NCI-H1092 (cell line): Measurements from ENCODE around the gene KIF2A.
"Not testable (repeated sequence)": the region's sequence is repeated elsewhere in the genome, so short reads cannot be mapped to it uniquely, and the experiment has no call there.

Source experiments
- DNase-seq: peaks from one replicate; lab custom pipeline; 2025; lab: John Stamatoyannopoulos, UW

Gene KIF2A

DNA sequence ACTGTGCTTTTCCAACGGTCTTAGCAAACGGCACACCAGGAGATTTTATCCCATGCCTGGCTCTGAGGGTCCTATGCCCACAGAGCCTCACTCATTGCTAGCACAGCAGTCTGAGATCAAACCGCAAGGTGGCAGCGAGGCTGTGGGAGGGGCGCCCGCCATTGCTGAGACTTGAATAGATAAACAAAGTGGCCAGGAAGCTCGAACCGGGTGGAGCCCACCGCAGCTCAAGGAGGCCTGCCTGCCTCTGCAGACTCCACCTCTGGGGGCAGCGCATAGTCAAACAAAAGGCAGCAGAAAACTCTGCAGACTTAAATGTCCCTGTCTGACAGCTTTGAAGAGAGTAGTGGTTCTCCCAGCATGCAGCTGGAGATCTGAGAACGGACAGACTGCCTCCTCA is 14.2 kb upstream of the KIF2A start:
- DNase-seq: not testable (repeated sequence)

DNA sequence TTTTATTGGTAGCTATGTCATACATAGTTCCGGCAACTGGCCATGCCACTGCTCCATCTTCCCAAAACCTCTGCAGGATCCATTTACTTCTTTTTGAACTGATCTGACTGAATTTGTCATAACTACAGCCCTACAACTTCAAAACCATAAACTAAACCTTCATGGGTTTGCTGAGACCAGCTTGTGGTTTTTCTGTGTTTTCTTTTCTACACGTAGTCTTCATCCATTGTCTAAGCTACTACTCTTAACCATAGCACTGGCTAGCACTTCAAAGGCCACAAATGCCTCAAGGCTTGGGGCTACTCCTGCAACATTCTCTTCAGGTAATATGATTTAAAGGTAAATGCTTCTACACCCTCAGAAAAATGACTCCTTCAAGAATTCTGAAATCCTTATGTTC is 9.0 kb upstream of the KIF2A start:
- no peak for DNase-seq

DNA sequence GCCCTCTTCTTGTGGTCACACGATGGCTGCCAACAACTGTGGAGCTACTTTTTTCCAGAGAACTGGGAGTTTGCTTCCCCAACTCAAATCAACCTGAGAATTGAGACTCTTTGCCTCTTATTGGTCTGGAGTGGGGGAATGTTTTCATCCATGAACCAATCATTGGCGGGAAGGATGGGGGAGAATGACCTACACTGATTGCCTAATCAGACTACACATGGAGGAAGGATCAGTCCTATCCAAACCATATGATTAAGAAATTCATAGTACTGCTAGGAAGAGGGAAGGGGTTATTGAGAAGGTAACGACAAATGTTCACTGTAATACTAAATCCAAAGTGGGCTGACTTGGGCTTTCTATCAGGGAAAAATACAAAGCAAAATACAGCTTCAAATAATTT is 7.9 kb upstream of the KIF2A start:
- DNase-seq: no peak

DNA sequence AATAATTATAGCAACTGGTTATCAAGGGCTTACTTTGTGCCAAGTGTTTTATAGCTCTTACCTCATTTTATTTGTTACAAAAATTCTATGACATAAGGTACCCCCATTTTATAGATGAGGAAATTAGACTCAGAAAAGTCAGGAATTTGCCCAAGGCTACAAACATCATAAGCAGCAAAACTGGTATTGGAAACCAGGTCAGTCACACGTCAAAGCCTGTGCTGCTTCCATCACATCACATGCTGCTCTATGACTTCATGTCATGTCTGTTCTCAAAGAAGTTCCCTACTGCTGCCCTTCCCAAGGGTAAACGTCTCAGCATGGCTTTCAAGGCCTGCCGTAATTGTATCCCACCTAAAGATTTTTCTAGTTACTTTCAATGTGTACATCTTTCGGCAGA is 6.9 kb upstream of the KIF2A start:
- DNase-seq: no peak

DNA sequence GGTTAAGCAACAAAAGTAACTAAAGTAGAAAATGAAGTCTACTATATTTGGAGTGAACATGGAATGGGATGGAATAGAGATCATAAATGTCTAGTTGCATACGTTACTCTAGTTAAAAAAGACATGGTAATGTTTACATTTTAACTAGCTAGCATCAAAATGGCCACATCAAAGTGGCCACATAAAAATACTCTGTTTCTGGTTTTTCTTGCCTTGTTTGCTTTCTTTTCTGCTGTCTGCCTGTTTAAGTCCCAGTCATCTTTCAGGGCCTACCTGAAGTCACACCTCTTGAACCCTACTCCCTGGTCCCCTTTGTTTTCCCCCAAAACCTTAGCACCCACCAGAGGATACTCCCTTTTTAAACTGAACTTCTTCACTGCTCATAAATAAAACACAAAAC is 6.4 kb upstream of the KIF2A start:
- no peak for DNase-seq

DNA sequence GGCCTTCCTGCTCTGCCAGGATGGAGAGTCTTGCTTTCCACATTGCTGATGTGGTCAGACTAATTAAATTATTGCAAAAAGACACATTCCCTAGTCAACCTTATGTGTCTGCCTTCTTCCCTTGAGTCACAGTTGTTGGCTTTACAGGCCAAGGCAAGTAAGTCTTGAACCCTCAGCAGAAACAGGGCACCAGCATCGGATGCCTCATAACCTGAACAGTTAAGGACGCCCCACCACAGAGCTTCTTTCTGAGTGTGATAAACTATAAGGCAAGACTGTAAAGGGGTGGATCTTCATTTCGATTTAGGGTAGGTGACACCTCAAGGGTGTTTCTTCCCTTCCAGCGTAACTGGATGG is 670 bp upstream of the KIF2A start:
- no peak for DNase-seq

DNA sequence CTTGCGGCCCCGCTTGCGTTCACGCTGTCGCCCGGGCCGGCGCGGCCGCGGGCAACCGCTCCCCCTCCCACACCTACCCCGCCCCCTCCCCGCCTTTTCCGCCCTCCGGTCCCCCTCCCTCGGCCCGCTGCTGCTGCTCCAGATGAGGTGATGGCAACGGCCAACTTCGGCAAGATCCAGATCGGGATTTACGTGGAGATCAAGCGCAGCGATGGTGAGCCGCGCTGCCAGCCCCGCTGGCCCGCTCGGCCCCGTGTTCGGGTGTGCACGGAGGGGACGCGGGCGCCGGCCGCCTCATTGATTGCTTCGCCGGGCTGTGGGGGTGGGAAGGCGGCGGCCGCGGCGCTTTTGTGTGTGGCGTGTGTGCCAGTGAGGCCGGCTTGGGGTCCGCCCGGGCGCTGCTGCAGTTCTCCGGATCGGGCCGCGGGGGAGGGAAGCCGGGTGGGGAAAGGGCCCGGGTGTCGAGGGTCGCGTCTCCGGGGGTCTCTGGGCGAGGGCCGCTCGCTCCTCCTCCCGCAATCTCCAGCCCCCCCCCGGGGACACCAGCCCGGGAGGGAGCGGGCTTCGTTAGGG is 403 bp downstream of the KIF2A start:
- no peak for DNase-seq

DNA sequence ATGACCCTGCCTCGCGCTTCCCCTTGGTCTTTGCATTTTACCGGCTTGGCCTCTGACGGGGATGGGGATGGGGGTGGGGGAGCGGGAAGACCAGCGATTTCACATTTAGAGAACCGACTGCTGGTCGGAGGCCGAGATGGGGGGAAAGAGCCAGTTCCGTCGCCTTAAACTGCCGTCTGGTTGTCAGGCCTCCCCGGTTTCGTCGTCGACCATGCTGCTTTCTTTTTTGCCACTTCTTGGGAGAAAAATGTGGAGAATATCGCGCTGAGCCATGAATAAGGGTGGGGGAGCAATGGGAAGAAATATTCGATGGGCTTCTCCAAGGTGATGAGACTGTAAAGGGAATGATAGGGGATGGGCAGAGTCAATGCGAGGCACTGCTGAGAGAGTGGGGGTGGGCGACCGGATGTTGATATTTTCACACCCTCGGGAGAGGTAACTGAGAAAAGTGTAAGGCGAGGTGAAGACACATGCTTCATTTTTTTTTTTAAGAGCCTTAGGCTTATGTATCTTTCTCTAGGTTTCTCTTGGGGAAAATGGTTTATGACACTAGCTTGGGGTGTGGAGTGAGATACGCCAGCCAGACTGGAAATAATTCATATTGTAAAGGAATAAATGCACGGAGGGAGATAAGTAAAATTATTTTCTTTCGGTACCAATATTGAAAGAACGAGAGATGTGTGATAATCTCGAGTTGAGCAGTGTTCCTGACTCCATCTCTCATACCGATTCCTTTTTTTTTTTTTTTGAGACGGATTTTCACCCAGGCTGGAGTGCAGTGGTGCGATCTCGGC is 1.1 kb downstream of the KIF2A start:
- no peak for DNase-seq

DNA sequence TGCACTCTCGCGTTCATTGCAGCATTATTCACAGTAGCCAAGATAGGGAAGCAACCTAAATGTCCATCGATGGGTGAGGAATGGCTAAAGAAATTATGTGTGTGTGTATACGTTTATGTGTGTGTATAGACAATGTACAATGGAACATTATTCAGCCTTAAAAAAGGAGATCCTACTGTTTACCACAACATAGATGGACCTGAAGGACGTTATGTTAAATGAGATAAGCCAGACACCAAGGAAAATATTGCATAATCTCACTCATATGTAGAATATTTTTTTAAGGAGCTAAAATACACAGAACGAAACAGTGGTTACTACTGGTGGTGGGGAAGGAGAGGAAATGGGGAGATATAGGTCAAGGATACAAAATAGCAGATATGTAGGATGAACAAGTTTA is 2.4 kb downstream of the KIF2A start:
- DNase-seq: no peak

DNA sequence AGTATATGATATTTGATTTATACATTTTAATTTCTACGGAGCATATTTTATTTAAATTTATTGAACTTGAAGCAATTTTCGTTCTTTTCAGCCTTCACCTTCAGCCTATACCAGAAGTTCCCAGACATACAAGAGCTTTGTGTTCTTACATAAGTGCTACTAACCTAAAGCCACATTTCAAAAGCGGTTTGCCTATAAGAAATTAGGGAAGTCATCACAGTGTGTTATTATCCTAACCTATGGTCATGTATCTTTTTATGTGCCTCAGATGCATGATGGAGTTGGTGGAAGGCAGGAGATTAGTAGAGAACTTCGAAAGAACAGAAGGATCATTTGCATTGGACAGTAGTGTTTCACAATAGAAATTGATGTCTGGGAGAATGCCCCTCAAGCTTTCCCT is 3.1 kb downstream of the KIF2A start:
- no peak for DNase-seq

DNA sequence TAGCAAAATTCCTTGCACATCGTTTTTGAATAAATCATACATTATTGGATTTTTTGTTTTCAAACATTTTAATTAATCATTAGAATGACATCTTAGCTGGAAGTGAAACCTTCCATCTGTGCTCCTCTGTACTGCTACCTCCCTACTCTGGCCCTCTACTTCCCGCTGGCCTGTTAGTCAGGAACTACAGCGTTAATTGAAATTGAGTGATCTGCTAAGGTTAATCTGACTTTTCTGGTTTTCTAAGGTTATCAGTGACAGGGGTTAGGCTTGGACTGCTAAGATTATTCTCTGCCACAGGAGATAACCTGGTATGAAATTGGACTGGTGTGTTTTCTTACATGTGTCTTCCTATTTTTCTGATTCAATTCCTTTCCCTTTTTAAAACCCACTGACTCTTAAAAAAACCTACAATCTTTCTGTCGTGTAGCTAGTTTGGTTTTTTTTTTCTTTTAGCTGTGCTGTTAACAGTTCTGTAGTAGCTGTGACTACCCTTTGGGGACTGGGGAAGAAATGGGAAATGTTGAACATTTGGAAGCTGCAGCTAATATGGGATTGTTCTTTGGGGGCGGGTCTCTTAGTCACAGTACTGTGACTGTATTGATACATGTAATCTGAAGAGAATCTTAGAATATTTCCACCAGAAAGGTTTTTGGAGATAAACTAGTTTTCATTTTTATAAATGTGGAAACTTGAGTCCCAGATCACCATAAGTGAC is 4.6 kb downstream of the KIF2A start:
- no peak for DNase-seq

DNA sequence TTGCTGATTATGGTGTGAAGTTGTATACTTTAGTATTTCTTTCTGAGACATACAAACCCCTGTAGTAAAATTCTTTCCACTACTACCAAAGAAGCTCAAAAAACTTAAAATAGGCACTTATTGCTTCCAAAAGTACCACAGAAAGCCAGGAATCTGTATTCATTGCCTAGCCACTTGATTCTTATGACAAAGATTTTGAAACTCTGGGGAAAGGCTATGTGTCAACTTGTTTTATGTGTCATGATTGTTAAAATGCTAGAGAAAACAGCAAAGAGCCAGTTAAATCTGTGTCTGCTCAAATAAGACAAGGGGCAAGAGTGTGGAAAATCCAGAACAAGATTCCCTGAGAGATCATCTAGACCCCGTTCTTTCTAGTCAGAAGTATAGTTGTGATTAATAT is 6.0 kb downstream of the KIF2A start:
- no peak for DNase-seq

DNA sequence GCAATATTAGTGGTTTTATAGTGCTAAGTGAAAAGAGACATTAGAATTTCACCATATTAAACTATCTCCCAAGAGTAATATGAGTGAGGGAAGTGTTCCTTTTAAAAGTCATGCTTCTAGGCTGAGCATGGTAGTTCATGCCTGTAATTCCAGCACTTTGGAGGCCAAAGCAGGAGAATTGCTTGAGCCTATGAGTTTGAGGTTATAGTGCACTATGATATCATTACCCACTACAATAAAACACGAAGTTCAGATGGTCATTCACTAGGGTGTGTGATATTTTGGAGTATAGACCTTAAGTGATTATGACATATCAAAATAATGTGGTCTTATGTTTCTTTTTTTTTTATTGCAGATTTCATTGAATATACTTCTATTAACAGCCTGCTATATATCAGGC is 6.7 kb downstream of the KIF2A start:
- no peak for DNase-seq

DNA sequence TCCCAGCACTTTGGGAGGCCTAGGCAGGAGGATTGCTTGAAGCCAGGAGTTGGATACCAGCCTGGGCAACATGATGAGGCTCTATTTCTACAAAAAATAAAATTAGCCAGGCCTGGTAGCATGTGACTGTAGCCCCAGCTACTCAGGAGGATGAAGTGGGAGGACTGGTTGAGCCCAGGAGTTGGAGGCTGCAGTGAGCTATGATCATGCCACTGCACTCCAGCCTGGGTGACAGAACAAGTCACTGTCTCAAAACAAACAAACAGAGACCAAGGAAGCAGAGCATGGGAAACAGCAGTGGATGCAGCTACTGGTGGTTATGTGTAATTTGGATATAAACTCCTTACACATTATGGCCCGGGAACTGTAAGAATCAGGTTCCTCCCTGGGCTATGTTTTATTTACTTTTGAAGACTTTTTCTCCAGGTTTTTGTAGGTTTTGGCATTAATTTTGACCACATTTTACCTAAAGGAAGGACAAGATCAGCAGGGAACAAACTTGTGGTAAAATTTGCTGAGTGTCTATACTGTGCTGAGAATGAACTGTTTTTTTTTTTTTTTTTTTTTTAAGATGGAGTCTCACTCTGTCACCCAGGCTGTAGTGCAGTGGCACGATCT is 8.3 kb downstream of the KIF2A start:
- no peak for DNase-seq

DNA sequence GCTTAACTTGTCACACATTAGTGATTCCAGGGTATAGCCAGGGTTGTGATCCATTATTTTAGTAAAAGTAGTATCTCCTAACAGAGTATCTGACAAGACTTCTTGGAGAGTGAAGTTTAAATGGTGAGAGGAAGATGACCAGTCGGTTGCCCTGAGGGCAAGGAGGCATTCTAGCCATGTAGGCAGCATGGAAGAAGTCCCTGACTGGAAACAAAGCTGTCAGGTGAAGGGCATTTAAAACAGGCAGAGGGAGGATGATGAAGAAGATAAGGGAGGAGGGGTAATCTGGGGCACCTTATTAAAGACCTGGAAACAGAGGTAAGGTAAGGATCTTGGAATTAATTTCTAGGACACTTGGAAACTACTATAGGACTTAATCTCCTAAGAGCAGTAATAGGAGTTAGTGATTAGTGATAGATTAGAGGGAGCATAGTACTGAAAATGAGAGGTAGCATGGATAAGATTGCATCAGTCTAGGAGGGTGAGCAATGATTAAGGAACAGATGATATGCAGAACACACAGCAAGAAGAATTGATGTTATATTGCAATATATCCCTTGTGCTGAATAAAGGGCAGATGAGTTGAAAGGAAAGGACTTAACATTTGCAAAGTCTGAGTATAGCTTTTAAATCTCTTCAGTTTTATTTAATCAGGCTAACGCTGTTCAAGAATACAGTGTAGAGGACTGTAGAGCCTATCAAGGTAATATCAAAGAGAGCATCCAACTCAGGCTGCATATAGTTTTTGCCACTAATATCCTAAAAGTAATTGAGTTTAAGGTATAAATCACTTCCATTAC is 9.6 kb downstream of the KIF2A start:
- DNase-seq: no peak

DNA sequence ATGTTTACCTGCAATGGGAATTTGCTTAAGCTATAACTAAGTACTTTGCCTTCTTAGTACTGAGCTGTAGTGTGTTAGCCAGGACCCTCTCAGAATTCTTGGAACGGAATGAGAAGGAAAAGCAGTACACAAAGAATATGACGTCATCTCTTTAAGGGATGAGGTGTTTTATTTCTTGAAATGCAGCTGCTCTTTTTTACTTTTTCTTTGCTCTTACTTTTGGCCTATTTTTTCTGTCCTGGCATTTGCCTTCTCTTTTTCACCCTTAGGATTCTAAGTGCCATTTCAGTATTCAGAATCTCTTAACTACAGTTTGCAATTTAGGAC is 10.1 kb downstream of the KIF2A start:
- DNase-seq: no peak

DNA sequence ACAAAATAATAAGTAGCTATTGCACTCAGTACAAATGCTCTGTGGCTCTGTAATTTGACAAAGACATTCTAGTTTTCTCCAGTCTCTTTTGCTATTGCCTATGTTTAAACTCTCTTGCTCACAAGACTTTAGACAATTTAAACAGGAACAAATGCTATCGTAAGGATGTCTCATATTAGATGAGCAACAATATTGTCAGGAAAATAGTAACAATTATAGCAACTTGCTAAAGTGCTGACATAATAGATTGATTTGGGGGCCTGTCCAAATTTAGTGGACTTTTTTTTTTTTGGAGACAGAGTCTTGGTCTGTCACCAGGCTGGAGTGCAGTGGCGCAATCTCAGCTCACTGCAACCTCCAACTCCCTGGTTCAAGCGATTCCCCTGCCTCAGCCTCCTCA is 11.8 kb downstream of the KIF2A start:
- no peak for DNase-seq

DNA sequence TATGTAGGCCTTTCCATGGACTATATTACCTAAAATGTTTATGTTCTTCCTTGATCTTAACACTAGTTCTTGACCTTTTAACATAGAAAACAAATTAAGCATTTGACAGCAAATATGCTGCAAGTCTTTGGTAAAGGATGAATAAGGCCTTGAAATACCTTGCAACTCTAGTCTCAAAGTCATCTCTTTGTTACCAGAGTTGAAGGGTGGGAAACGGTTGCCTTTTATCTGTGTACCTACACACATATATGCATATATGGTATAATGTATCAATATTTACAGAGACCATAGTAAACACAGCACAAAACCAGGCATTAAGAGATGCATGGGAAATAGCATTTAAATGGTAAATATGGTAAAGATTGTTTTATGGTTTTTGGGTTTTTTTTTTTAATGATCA is 16.5 kb downstream of the KIF2A start:
- no peak for DNase-seq

DNA sequence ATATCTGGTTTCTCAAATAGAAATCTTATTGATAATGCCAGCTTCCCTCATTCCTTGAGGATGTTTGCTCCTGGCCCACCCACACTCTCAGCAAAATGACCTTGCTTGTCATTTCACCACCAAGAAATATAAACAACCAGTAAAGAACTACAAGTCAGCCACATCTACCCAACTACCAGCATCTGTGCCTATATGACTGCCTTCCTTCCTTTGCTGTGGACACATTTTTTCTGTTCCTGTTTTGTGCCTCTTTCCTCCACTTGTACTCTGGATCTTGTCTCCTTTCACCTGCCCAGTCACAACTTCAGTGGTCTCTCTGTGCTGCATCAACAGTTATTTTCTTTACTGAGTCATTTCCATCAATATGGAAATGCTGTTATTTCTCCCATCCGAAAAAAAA is 20.3 kb downstream of the KIF2A start:
- DNase-seq: no peak

DNA sequence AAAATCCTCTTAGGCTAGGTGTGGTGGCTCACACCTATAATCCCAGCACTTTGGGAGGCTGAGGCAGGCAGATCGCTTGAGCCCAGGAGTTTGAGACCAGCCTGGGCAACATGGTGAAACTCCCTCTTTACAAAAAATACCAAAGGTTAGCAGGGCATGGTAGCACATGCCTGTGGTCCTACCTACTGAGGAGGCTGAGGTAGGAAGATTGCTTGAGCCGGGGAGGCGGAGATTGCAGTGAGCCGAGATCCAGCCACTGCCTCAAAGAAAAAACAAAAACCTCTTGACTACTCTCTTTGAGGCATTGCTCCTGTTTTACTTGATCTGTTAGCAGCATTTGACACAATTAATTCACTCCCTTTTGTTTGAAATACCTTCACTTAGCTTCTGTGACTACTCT is 20.7 kb downstream of the KIF2A start:
- DNase-seq: no peak

DNA sequence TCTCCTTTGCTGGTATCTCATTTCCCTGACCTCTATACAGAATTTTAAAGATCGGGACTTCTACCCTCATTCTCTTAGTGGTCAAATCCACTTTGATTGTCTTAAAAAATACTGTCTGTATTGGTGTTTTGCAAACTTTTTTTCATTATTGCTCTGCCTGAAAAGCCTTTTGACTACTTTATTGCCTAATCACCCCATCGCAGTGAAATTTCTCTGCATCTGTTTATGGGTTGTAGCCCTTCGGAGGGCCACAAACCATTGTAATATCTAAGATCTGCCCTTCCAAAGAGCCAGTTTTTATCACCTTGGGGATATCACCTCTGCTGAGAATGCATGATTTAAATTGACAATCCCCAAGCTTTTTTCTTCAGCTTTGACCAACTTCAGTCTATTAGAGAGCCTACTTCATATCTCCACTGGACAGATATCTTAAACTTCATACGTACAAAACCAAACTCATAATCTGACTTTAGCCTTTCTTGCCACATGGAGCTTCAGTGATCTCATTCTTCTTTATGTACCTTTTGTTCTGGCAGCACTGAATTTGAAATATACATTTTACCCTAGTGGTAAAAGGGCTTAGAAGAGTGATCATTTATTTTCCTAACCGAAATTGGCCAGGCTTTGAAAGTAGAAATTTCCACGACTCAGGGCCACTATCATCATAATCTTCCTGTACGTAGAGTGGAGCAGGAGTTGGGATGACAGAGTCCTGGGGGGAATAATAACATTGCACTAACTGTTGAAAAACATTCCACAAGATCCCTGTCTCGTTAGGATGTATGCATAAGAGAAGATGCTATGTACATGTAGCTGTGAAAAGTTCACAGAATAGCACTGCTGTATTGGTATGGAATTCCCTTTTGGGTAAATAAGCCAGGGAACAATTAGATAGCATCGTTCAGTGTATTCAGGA is 21.4 kb downstream of the KIF2A start:
- no peak for DNase-seq
